Measurements from ENCODE around the gene GUCY2C. TPM values are rescaled to one million over a fixed set of nuclear protein-coding genes. Genes with fewer than 3 reads are reported as not detected.
A peak's percentile ranks its signal among the peaks of the same experiment; 100 is the strongest.
"Not testable (repeated sequence)": the region's sequence is repeated elsewhere in the genome, so short reads cannot be mapped to it uniquely, and the experiment has no call there.

Gene GUCY2C
- total RNA-seq, 4 donors from 2014 or later: 25.6 to 176 (median 122) TPM

DNA sequence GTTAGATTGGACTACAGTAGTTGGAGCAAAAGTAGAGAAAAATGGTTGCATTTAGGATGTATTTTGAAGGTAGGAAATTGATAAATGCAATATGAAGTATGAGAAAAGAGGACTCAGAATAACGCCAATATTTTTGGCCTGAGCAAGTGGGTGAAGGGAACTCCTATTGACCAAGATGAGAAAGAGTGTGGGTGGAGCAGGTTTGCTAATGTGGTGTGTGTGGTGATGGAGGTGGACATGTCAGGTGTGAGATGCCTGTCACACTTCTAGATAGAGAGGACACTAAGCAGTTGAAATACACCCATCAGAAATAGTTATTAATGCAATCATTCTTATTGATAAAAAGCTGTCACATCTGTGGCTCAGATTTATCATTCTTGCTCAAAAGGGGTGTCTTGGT, 7.3 kb downstream of the GUCY2C start:
- no peak overlapping the region for H3K4me3 ChIP-seq
- no peaks in the 10 kb centered on the region for H3K27me3 ChIP-seq
- no peak for DNase-seq
- TF ChIP-seq POLR2A (IDR thresholded peaks at IDR 0.05) (no peak), CTCF (IDR thresholded peaks at IDR 0.05) (no peak)
- H3K9me3 ChIP-seq: no peaks in the 10 kb centered on the region
- H3K27ac ChIP-seq: no peak overlapping the region
- H3K4me1 ChIP-seq: no peaks in the 10 kb centered on the region
- peaks cover 0 to 28% (median 0%) of the 10 kb centered on the region in 3 donors for H3K36me3 ChIP-seq

- H3K27ac ChIP-seq, H3K4me3 ChIP-seq, DNase-seq, H3K9me3 ChIP-seq, H3K27me3 ChIP-seq: not testable (repeated sequence)
- Histone ChIP-seq H3K4me1 (peaks cover 0 to 10% (median 0%) of the 10 kb centered on the region in 4 donors), H3K36me3 (peaks cover 0 to 38% (median 0%) of the 10 kb centered on the region in 3 donors)
Observed at GRCh38 chr12:14682231-14682630, 14.2 kb downstream of the GUCY2C start.

DNA sequence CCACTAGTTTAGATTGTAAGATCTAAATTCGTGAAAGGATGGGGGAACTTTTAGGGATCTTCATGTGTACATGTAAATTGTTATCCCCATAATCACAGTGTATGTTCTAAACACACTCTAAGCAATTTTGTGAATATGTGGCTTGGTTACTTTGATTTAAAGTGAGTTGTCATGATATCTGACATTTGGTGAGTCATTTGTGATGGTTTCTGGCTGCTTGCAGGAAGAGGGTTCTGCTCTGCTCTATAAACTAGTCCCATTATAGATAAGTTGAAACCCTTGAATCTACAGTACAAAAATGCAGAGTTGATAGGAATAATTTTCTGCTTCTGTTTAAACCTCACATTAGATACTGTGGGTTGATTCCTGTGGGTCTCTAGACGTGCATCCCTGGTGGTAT, 14.8 kb downstream of the GUCY2C start:
- no peak for DNase-seq
- peaks cover 0 to 10% (median 0%) of the 10 kb centered on the region in 4 donors for H3K4me1 ChIP-seq

DNA sequence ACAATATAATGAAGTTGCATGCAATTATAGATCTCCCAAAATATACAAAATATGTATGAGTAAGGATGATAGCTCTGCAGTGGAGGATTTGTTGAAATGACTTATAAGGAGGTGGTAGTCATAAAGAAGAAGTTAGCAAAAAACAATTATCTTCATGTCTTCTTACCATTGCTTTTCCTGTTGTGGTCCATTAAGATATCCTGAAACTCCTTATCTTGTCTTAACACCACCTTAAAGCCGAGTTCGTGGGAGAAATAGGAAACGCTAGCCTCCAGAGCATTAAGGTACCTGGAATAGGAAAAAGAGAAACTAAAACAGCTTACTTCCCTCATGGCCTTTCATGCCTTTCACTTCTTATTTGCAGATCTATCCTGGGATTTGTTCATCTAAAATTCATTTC, 15.2 kb downstream of the GUCY2C start:
- no peak overlapping the region for H3K27ac ChIP-seq
- H3K4me1 ChIP-seq: peaks cover 0 to 10% (median 0%) of the 10 kb centered on the region in 4 donors
- no peak for DNase-seq
- TF ChIP-seq CTCF (IDR thresholded peaks at IDR 0.05): no peak
- no peak for TF ChIP-seq POLR2A (IDR thresholded peaks at IDR 0.05)
- no peak overlapping the region for H3K4me3 ChIP-seq
- H3K9me3 ChIP-seq: no peaks in the 10 kb centered on the region
- H3K27me3 ChIP-seq: no peaks in the 10 kb centered on the region
- peaks cover 0 to 31% (median 0%) of the 10 kb centered on the region in 3 donors for H3K36me3 ChIP-seq

More for the DNA sequence above, 14.8 kb downstream of the GUCY2C start:
- Histone ChIP-seq H3K27me3 (no peaks in the 10 kb centered on the region), H3K36me3 (peaks cover 0 to 36% (median 0%) of the 10 kb centered on the region in 3 donors), H3K9me3 (no peaks in the 10 kb centered on the region), H3K4me3 (no peak overlapping the region), H3K27ac (no peak overlapping the region)
- TF ChIP-seq POLR2A (IDR thresholded peaks at IDR 0.05) (no peak), CTCF (IDR thresholded peaks at IDR 0.05) (no peak)

GRCh38 chr12:14678547-14679150, 17.8 kb downstream of the GUCY2C start:
- Histone ChIP-seq H3K36me3 (peaks cover 0 to 29% (median 0%) of the 10 kb centered on the region in 3 donors), H3K27me3 (no peaks in the 10 kb centered on the region), H3K4me1 (peaks cover 0 to 10% (median 0%) of the 10 kb centered on the region in 4 donors), H3K9me3 (no peaks in the 10 kb centered on the region), H3K27ac (peak overlapping the region in 2 of 4 donors; percentile 69 to 74), H3K4me3 (no peak overlapping the region)
- DNase-seq: peak in 2 of 3 donors; percentile 55 to 76
- TF ChIP-seq CTCF (IDR thresholded peaks at IDR 0.05) (peak in 3 of 6 experiments; percentile 12 to 36 (median 36)), POLR2A (IDR thresholded peaks at IDR 0.05) (peak in 1 of 2 donors; percentile 18)

DNA sequence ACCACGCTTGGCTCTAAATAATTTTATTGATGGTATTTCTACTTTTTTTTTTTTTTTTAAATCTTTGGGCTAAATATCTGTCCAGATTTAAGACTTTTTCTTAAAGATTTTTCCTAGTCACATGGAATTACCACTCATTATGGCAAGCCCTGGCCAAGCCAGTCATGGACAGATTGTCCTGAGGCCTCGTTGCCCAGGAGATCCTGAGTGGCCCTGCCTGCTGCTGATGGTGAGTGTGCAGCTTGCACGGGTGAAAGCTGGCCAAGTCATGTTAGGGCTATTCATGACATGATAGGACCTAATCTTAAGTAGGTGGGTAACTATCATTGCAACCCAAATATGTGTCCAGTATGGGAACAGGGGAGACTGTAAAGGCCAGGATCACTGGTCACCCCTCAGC, 27.8 kb downstream of the GUCY2C start:
- no peak overlapping the region for H3K4me3 ChIP-seq
- no peak for DNase-seq
- H3K27ac ChIP-seq: no peak overlapping the region
- TF ChIP-seq POLR2A (IDR thresholded peaks at IDR 0.05): no peak
- TF ChIP-seq CTCF (IDR thresholded peaks at IDR 0.05): no peak
- H3K36me3 ChIP-seq: peaks cover 0 to 26% (median 0%) of the 10 kb centered on the region in 3 donors
- H3K4me1 ChIP-seq: peaks cover 0 to 6% (median 0%) of the 10 kb centered on the region in 4 donors
- H3K9me3 ChIP-seq: no peaks in the 10 kb centered on the region
- no peaks in the 10 kb centered on the region for H3K27me3 ChIP-seq
